ENCODE data around the gene SH3BP4. TPM values are rescaled to one million over a fixed set of nuclear protein-coding genes. Genes with fewer than 3 reads are reported as not detected.

The SH3BP4 gene
- polyA plus RNA-seq, 1 experiment: 224 TPM

GRCh38 chr2:234919711-234920110, 32.1 kb upstream of the SH3BP4 start:
- CTCF ChIA-PET: interaction anchor here (1.2 kb wide), 1 partner anchor 38 kb away, joined by 3 read pairs; no protein-coding TSS in a partner anchor
- no peaks in the 10 kb centered on the region for H3K27me3 ChIP-seq (ENCODE audit: control insufficient read depth, insufficient read depth, low read length)
- no peak for DNase-seq (ENCODE audit: low read depth, low spot score)
- POLR2A ChIA-PET: no interaction called here
- no peak overlapping the region for H3K4me3 ChIP-seq (ENCODE audit: low read depth, low read length)
- H3K27ac ChIP-seq (ENCODE audit: low read depth, low read length): no peak overlapping the region
- no peaks in the 10 kb centered on the region for H3K9me3 ChIP-seq (ENCODE audit: control insufficient read depth, insufficient read depth, low read length)
- no peak for TF ChIP-seq CTCF (IDR thresholded peaks at IDR 0.05; ENCODE audit: low read depth, low read length)

- H3K4me3 ChIP-seq (ENCODE audit: low read depth, low read length): no peak overlapping the region
- no peak for DNase-seq (ENCODE audit: low read depth, low spot score)
- TF ChIP-seq CTCF (IDR thresholded peaks at IDR 0.05; ENCODE audit: low read depth, low read length): no peak
- CTCF ChIA-PET: no interaction called here
- POLR2A ChIA-PET: no interaction called here
- no peaks in the 10 kb centered on the region for H3K27me3 ChIP-seq (ENCODE audit: control insufficient read depth, insufficient read depth, low read length)
- H3K9me3 ChIP-seq (ENCODE audit: control insufficient read depth, insufficient read depth, low read length): no peaks in the 10 kb centered on the region
- no peak overlapping the region for H3K27ac ChIP-seq (ENCODE audit: low read depth, low read length)
Measured at GRCh38 chr2:234920836-234921235, 31.0 kb upstream of the SH3BP4 start.

GRCh38 chr2:234929002-234929401, 22.8 kb upstream of the SH3BP4 start:
- H3K27ac ChIP-seq (ENCODE audit: low read depth, low read length): no peak overlapping the region
- H3K27me3 ChIP-seq (ENCODE audit: control insufficient read depth, insufficient read depth, low read length): peaks cover 2% of the 10 kb centered on the region
- CTCF ChIA-PET: interaction anchor here (0.8 to 1.8 kb wide), 2 partner anchors 47 to 168 kb away, joined by 3 to 7 read pairs; no protein-coding TSS in a partner anchor
- no peak overlapping the region for H3K4me3 ChIP-seq (ENCODE audit: low read depth, low read length)
- POLR2A ChIA-PET: no interaction called here
- no peak for DNase-seq (ENCODE audit: low read depth, low spot score)
- TF ChIP-seq CTCF (IDR thresholded peaks at IDR 0.05; ENCODE audit: low read depth, low read length): no peak
- H3K9me3 ChIP-seq (ENCODE audit: control insufficient read depth, insufficient read depth, low read length): no peaks in the 10 kb centered on the region

- Histone ChIP-seq H3K9me3 (ENCODE audit: control insufficient read depth, insufficient read depth, low read length) (no peaks in the 10 kb centered on the region), H3K27ac (ENCODE audit: low read depth, low read length) (no peak overlapping the region), H3K27me3 (ENCODE audit: control insufficient read depth, insufficient read depth, low read length) (peaks cover 2% of the 10 kb centered on the region), H3K4me3 (ENCODE audit: low read depth, low read length) (no peak overlapping the region)
- CTCF ChIA-PET: interaction anchor here (0.7 to 1.8 kb wide), 2 partner anchors 49 to 177 kb away, joined by 3 to 7 read pairs; no protein-coding TSS in a partner anchor
- DNase-seq (ENCODE audit: low read depth, low spot score): no peak
- no peak for TF ChIP-seq CTCF (IDR thresholded peaks at IDR 0.05; ENCODE audit: low read depth, low read length)
- POLR2A ChIA-PET: interaction anchor here (1.3 kb wide), 1 partner anchor 19 kb away, joined by 6 read pairs; no protein-coding TSS in a partner anchor
Measured at GRCh38 chr2:234930397-234930796, 21.4 kb upstream of the SH3BP4 start.

- H3K27me3 ChIP-seq (ENCODE audit: control insufficient read depth, insufficient read depth, low read length): peaks cover 2% of the 10 kb centered on the region
- ChIA-PET POLR2A (interaction anchor here (0.5 to 1.3 kb wide), 2 partner anchors 18 to 19 kb away, joined by 5 to 6 read pairs; no protein-coding TSS in a partner anchor), CTCF (interaction anchor here (0.9 kb wide), 1 partner anchor 251 kb away, joined by 3 read pairs; no protein-coding TSS in a partner anchor)
- no peak overlapping the region for H3K27ac ChIP-seq (ENCODE audit: low read depth, low read length)
- peak; percentile 73 for DNase-seq (ENCODE audit: low read depth, low spot score)
- no peak for TF ChIP-seq CTCF (IDR thresholded peaks at IDR 0.05; ENCODE audit: low read depth, low read length)
- H3K9me3 ChIP-seq (ENCODE audit: control insufficient read depth, insufficient read depth, low read length): no peaks in the 10 kb centered on the region
- H3K4me3 ChIP-seq (ENCODE audit: low read depth, low read length): no peak overlapping the region
Measured at GRCh38 chr2:234931371-234931770, 20.4 kb upstream of the SH3BP4 start.
